Duodenal mucosa (tissue), 2 donors: Measurements from ENCODE around the gene SOST.

Experiments
- H3K27ac ChIP-seq: one replicate; pipeline ENCODE4 v1.7.0; 2013; ENCODE audit warnings: low read depth, low read length
- H3K27me3 ChIP-seq, 2 donors: one replicate each; pipeline ENCODE4 v1.7.0; 2013; ENCODE audit warnings: low read length in 2 of 2, control low read depth in 1 of 2; ENCODE audit not compliant: insufficient read depth in 2 of 2, control insufficient read depth in 1 of 2
- H3K36me3 ChIP-seq, 2 donors: one replicate each; pipeline ENCODE4 v1.7.0; 2013; ENCODE audit warnings: low read length in 2 of 2, control low read depth in 1 of 2; ENCODE audit not compliant: insufficient read depth in 2 of 2, control insufficient read depth in 1 of 2
- H3K4me1 ChIP-seq, 2 donors: one replicate each; pipeline ENCODE4 v1.7.0; 2013; ENCODE audit warnings: low read length in 2 of 2, control low read depth in 1 of 2; ENCODE audit not compliant: insufficient read depth in 2 of 2, control insufficient read depth in 1 of 2
- H3K4me3 ChIP-seq, 2 donors: one replicate each; pipeline ENCODE4 v1.7.0; 2013; ENCODE audit warnings: low read length in 2 of 2, low read depth in 1 of 2
- H3K9ac ChIP-seq, 2 donors: one replicate each; pipeline ENCODE4 v1.7.0; 2013; ENCODE audit warnings: low read length in 2 of 2, low read depth in 1 of 2
- H3K9me3 ChIP-seq, 2 donors: one replicate each; pipeline ENCODE4 v1.7.0; 2013; ENCODE audit warnings: low read length in 2 of 2, control low read depth in 1 of 2; ENCODE audit not compliant: control insufficient read depth in 1 of 2

The SOST gene

DNA sequence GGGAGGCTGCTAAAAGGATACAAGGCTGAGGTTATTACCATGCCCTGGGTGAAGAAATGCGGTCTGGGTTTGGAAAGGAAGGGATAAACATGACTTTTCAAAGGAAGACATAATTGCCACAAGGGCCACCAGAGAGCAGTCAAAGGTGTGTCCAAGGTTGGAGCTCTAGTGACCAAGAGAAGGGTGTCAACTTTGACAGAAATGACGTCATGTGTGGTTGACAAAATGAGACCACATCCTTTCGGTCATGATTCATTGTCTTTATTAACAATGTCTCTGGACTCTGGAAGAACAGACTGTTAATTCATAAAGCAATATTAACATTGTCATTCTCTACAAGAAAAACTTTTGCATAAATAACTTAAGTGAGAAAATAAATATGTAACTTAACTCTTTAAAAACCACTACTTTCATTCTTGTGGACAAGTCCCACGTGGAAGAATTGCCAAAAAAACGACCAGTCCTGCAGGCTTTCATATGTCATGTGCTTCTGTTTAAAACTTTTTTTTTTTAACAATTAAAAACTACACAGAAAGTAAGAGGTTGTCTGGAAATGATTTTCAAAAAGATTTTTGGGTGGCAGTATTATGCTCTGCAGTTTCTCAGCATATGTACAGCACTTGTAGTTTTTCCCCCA, 5.0 kb downstream of the SOST start:
- Histone ChIP-seq H3K4me1 (no peaks in the 10 kb centered on the region), H3K27me3 (peaks cover 26 to 36% of the 10 kb centered on the region in 2 donors), H3K9ac (no peak overlapping the region), H3K27ac (no peak overlapping the region), H3K36me3 (no peaks in the 10 kb centered on the region), H3K4me3 (no peak overlapping the region), H3K9me3 (no peaks in the 10 kb centered on the region)

DNA sequence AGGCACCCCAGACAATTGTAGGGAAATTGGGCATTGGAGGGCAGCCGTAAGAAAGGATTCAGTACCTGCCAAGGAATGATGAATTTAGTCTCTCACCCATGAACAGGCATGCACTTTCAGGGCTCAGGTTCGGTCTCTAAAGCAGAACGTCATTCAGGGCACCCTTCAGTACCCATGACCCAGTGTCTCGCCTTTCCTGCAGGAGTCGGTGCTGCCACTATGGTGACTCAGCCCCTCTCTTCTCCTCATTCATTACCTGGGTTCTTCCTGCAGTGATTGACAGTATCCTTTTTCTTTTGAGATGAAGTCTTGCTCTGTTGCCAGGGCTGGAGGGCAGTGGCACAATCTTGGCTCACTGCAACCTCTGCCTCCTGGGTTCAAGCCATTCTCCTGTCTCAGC, 8.4 kb downstream of the SOST start:
- H3K36me3 ChIP-seq = no peaks in the 10 kb centered on the region
- peaks cover 19 to 26% of the 10 kb centered on the region in 2 donors for H3K27me3 ChIP-seq
- H3K9ac ChIP-seq = no peak overlapping the region
- no peak overlapping the region for H3K4me3 ChIP-seq
- no peak overlapping the region for H3K27ac ChIP-seq
- H3K9me3 ChIP-seq = no peaks in the 10 kb centered on the region
- no peaks in the 10 kb centered on the region for H3K4me1 ChIP-seq

DNA sequence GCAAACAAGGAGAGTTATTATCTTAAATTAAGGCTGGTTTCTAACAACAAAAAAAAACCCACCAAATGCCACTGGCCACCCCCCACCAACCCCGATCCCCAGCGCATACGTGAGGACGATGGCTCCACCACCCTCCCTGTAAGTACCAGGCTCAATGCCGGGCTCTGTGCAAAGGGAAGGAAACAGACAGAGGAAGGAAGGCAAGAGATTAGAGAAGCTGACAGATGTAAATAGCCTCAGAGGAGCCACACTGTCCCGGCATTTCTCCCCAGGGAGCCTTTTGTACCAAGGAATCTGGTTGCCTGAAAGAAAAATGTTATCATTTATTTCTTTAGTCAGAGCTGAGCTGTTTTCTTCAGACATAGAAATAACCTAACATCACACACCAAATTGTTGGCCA, 13.1 kb downstream of the SOST start:
- Histone ChIP-seq H3K4me1 (no peaks in the 10 kb centered on the region), H3K9ac (no peak overlapping the region), H3K9me3 (no peaks in the 10 kb centered on the region), H3K27ac (no peak overlapping the region), H3K27me3 (peaks cover 7 to 20% of the 10 kb centered on the region in 2 donors), H3K36me3 (no peaks in the 10 kb centered on the region), H3K4me3 (no peak overlapping the region)

DNA sequence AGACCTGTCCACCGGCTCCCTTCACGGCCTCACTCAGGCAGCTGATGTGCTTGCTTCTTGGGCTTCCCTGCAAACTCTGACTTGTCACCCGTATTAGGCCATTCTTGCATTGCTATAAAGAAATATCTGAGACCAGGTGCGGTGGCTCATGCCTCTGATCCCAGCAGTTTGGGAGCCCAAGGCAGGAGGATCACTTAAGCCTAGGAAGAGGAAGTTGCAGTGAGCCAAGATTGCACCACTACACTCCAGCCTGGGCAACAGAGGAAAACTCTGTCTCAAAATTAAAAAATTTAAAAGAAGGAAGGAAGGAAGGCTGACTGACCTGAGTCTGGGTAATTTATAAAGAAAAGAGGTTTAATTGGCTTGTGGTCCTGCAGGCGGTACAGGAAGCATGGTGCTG, 17.0 kb downstream of the SOST start:
- no peak overlapping the region for H3K27ac ChIP-seq

DNA sequence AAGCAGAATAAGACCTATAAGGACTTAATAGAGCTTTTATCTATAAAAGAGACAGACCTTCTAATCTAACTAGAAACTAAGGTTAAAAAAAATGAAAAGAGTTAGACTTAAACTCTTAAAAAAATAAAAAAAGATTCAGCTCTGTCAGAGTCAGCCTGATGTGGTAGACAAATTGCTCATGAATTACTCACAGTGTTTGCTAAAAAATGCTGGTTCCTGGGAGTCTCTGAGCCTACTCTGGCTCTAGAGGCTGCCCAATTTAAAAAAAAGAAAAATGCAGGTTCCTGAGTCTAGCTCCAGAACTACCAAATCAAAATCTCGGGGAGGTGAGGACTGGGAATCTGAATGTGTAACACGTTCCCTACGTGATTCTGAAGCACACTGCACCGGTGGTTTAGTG, 18.1 kb downstream of the SOST start:
- H3K9ac ChIP-seq = no peak overlapping the region
- no peaks in the 10 kb centered on the region for H3K9me3 ChIP-seq
- no peak overlapping the region for H3K27ac ChIP-seq

More for the DNA sequence above, 17.0 kb downstream of the SOST start:
- no peak overlapping the region for H3K9ac ChIP-seq
- peaks cover 3 to 15% of the 10 kb centered on the region in 2 donors for H3K27me3 ChIP-seq
- no peak overlapping the region for H3K4me3 ChIP-seq
- H3K9me3 ChIP-seq = no peaks in the 10 kb centered on the region
- H3K36me3 ChIP-seq = no peaks in the 10 kb centered on the region
- no peaks in the 10 kb centered on the region for H3K4me1 ChIP-seq

DNA sequence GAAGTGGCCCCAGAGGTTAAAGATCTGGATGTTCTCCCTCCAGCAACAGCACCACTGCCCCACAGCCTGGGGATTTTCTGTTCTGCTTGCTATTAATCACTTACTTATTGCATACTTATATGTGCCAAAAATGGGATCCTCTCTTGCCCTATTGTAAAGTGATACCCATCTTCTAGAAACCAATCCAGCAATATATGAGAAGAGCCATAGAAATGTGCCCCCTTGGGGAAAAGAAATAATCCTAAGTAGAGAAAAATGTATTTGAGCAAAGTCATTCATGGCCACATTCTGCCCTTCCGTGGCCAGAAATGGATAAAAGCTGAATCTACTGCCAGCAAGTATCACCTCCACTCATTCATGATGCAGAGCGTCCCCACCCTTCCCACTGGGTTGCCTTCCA, 20.9 kb downstream of the SOST start:
- Histone ChIP-seq H3K27me3 (no peaks in the 10 kb centered on the region), H3K4me3 (no peak overlapping the region), H3K36me3 (no peaks in the 10 kb centered on the region), H3K4me1 (no peaks in the 10 kb centered on the region), H3K9ac (no peak overlapping the region), H3K27ac (no peak overlapping the region), H3K9me3 (no peaks in the 10 kb centered on the region)

More for the DNA sequence above, 18.1 kb downstream of the SOST start:
- Histone ChIP-seq H3K36me3 (no peaks in the 10 kb centered on the region), H3K4me1 (no peaks in the 10 kb centered on the region), H3K4me3 (no peak overlapping the region), H3K27me3 (peaks cover 3 to 6% of the 10 kb centered on the region in 2 donors)

DNA sequence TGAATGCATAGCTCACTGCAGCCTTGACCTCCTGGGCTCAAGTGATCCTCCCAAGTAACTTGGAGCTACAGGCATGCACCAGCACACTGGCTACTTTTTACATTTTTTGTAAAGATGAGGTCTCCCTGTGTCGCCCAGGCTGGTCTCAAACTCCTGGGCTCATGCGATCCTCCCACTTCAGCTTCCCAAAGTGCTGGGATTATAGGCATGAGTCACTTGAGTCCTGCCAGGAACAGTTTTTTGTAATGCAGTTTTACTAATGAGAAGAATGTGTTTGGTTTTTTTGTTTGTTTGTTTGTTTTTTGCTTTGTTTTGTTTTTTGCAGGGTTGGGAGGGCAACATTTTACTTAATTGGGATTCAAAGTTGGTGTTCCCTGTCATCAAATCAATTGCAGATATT, 22.2 kb downstream of the SOST start:
- no peaks in the 10 kb centered on the region for H3K27me3 ChIP-seq
- H3K9ac ChIP-seq = no peak overlapping the region
- no peaks in the 10 kb centered on the region for H3K4me1 ChIP-seq
- H3K27ac ChIP-seq = no peak overlapping the region
- H3K9me3 ChIP-seq = no peaks in the 10 kb centered on the region
- H3K4me3 ChIP-seq = no peak overlapping the region
- no peaks in the 10 kb centered on the region for H3K36me3 ChIP-seq

DNA sequence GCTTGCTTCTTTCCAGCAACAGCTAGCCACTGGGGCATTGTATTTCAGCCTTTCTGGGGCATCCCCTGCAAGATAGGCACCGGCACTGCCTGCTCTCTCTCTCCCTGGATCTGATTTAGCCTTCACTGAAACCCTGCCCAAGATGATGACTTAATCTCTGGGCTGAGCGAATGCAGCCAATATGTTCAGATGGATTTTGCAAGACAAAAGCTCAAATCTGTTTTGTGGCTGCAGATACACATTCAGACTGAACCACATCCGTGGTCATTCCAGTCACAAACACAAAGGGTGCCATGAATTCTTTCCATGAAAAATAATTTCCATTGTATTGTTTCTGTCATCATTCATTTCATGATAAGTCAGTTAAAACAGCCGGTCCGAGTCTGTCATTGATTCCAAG, 24.2 kb downstream of the SOST start:
- H3K27ac ChIP-seq = no peak overlapping the region
- no peak overlapping the region for H3K9ac ChIP-seq
- no peaks in the 10 kb centered on the region for H3K9me3 ChIP-seq
- H3K4me3 ChIP-seq = no peak overlapping the region
- no peaks in the 10 kb centered on the region for H3K4me1 ChIP-seq
- no peaks in the 10 kb centered on the region for H3K27me3 ChIP-seq
- H3K36me3 ChIP-seq = no peaks in the 10 kb centered on the region

DNA sequence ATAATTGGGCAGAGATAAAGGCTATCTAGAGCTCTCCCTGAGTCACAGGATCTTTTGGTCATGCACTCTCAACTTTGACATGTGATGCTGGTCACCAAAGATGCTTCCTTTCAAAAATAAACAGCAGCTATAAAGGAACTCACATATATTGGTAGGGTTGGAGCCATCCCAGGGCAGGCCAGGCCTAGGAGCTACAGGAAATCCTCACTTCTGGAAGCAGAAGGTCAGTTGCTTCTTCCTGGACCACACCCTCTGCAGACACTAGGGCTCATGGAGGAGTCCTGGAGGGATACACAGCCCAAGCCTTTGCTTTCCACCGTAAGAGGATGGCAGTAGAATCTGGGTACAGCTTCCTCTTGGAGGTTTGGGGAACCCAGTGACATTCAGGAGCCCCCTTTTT, 24.6 kb downstream of the SOST start:
- no peak overlapping the region for H3K9ac ChIP-seq
- no peak overlapping the region for H3K4me3 ChIP-seq
- no peaks in the 10 kb centered on the region for H3K9me3 ChIP-seq
- no peaks in the 10 kb centered on the region for H3K4me1 ChIP-seq
- no peaks in the 10 kb centered on the region for H3K36me3 ChIP-seq
- H3K27ac ChIP-seq = no peak overlapping the region
- H3K27me3 ChIP-seq = no peaks in the 10 kb centered on the region

DNA sequence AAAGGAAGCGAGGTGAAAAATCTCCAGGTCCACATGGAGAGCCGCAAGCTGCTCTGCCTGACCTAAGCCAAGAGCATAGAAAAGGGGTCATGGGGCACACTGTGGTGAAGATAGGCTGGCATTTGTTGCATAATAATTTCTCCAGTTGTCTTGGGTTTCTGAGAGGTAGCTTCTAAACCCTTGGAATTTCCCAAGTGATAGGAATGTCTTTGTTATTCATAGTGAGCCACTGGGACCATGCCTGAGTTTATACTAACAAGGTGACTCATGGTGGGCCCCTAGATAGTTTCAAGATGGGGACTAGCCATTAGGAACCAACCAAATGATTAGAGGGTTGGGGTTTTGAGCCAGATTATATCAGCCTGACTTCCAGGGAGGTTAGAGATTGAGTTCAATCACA, 25.6 kb downstream of the SOST start:
- Histone ChIP-seq H3K36me3 (no peaks in the 10 kb centered on the region), H3K4me1 (no peaks in the 10 kb centered on the region)

DNA sequence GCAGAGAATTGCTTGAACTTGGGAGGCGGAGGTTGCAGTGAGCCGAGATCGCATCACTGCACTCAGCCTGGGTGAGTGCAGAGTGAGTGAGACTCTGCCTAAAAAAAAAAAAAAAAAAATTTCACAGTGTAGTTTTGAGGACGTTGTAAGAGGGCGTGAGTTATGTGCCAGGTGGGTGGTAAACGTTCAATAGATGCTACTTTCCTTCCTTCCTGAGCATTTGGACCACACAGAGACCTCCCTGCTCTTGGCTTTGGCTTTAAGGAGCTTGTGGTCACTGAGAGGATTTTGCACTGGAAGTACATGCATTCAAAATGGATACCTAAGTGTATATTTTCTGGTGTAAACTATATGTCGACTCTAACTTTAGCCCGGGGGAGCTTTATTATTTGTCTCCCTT, 30.5 kb downstream of the SOST start:
- Histone ChIP-seq H3K9me3 (no peaks in the 10 kb centered on the region), H3K36me3 (no peaks in the 10 kb centered on the region), H3K27ac (no peak overlapping the region), H3K4me3 (no peak overlapping the region), H3K4me1 (no peaks in the 10 kb centered on the region), H3K27me3 (no peaks in the 10 kb centered on the region), H3K9ac (no peak overlapping the region)

More for the DNA sequence above, 25.6 kb downstream of the SOST start:
- Histone ChIP-seq H3K9ac (no peak overlapping the region), H3K4me3 (no peak overlapping the region), H3K27ac (no peak overlapping the region), H3K27me3 (no peaks in the 10 kb centered on the region), H3K9me3 (no peaks in the 10 kb centered on the region)
